GM23338 (cell line): ENCODE data around the gene NAPSA. TPM values are rescaled to one million over a fixed set of nuclear protein-coding genes. Genes with fewer than 3 reads are reported as not detected.

Experiments
- ATAC-seq: fragments of 200-7000 bp; cut with Tn5 transposase; 3 replicates; pipeline ENCODE4 v1.9.1; 2020
- DNase-seq: peaks from one replicate; pipeline ENCODE4 v3.0.0-alpha.2; 2015; ENCODE audit warnings: low spot score
- H2AFZ ChIP-seq: fragments of 200-600 bp; sonication (generic); 2 replicates; pipeline ENCODE4 v1.8.0; 2016; ENCODE audit warnings: antibody characterized with exemption, mild to moderate bottlenecking, moderate library complexity
- H3F3A ChIP-seq: fragments of 200-600 bp; sonication (generic); replicated peaks from 2 replicates; pipeline ENCODE4 v1.8.0; 2017; ENCODE audit warnings: antibody characterized with exemption, mixed run types, low read depth
- H3K27ac ChIP-seq: fragments of 200-600 bp; sonication (generic); 2 replicates; pipeline ENCODE4 v1.6.1; 2016; ENCODE audit warnings: low read depth
- H3K27me3 ChIP-seq: fragments of 200-600 bp; sonication (generic); 2 replicates; pipeline ENCODE4 v1.8.0; 2016; ENCODE audit warnings: mild to moderate bottlenecking, mixed run types, moderate library complexity; ENCODE audit not compliant: insufficient read depth
- H3K36me3 ChIP-seq: fragments of 200-600 bp; sonication (generic); 2 replicates; pipeline ENCODE4 v1.8.0; 2016; ENCODE audit warnings: mild to moderate bottlenecking; ENCODE audit not compliant: insufficient read depth
- H3K4me1 ChIP-seq: fragments of 200-600 bp; sonication (generic); 2 replicates; pipeline ENCODE4 v1.8.0; 2016; ENCODE audit warnings: mild to moderate bottlenecking, moderate library complexity; ENCODE audit not compliant: insufficient read depth
- H3K4me2 ChIP-seq: fragments of 200-600 bp; sonication (generic); 2 replicates; pipeline ENCODE4 v1.7.1; 2017; ENCODE audit warnings: mixed run types
- H3K4me3 ChIP-seq: fragments of 200-600 bp; sonication (generic); 2 replicates; pipeline ENCODE4 v1.6.1; 2016; ENCODE audit warnings: mixed run types
- H3K79me2 ChIP-seq: fragments of 200-600 bp; sonication (generic); replicated peaks from 2 replicates; pipeline ENCODE4 v1.8.0; 2017; ENCODE audit warnings: mild to moderate bottlenecking; ENCODE audit not compliant: insufficient read depth
- H3K9me2 ChIP-seq: fragments of 200-600 bp; sonication (generic); 2 replicates; pipeline ENCODE4 v1.8.0; 2017; ENCODE audit not compliant: insufficient read depth
- H4K20me1 ChIP-seq: fragments of 200-600 bp; sonication (generic); replicated peaks from 2 replicates; pipeline ENCODE4 v1.8.0; 2017; ENCODE audit warnings: mild to moderate bottlenecking; ENCODE audit not compliant: insufficient read depth
- H3K27ac Mint-ChIP-seq: 2 replicates; pipeline ENCODE4 v1.8.0; 2020; ENCODE audit warnings: inconsistent platforms, mild to moderate bottlenecking, moderate library complexity, mixed read lengths
- H3K27me3 Mint-ChIP-seq: 3 replicates; pipeline ENCODE4 v1.8.0; 2022; ENCODE audit warnings: low read depth, mild to moderate bottlenecking, moderate library complexity, mixed read lengths, inconsistent platforms; ENCODE audit not compliant: insufficient read depth, poor library complexity
- H3K36me3 Mint-ChIP-seq: 3 replicates; pipeline ENCODE4 v1.8.0; 2021; ENCODE audit warnings: low read depth, mild to moderate bottlenecking, inconsistent platforms, moderate library complexity, mixed read lengths
- H3K4me1 Mint-ChIP-seq: 3 replicates; pipeline ENCODE4 v1.8.0; 2020; ENCODE audit warnings: mild to moderate bottlenecking, inconsistent platforms, mixed read lengths
- H3K4me3 Mint-ChIP-seq: 3 replicates; pipeline ENCODE4 v1.8.0; 2021; ENCODE audit warnings: moderate library complexity, mild to moderate bottlenecking, inconsistent platforms, mixed read lengths
- H3K9me3 Mint-ChIP-seq: 3 replicates; pipeline ENCODE4 v1.8.0; 2020; ENCODE audit warnings: moderate library complexity, mild to moderate bottlenecking, inconsistent platforms, mixed read lengths
- CREB1 ChIP-seq: fragments of 250-450 bp; sonication (Bioruptor Pico); IDR thresholded peaks from 2 replicates; pipeline ENCODE4 v1.5.0; 2020; ENCODE audit warnings: low read depth, mild to moderate bottlenecking, moderate library complexity
- EZH2 ChIP-seq: fragments of 200-600 bp; sonication (generic); IDR thresholded peaks from one replicate; pipeline ENCODE4 v1.8.0; 2017; ENCODE audit warnings: antibody characterized with exemption, mild to moderate bottlenecking, low read depth; ENCODE audit not compliant: unreplicated experiment
- EZH2phosphoT487 ChIP-seq: fragments of 200-600 bp; sonication (generic); IDR thresholded peaks from one replicate; pipeline ENCODE4 v1.8.1; 2018; ENCODE audit warnings: antibody characterized with exemption; ENCODE audit not compliant: unreplicated experiment
- JUNB ChIP-seq: IDR thresholded peaks from one replicate; pipeline ENCODE4 v1.6.1; 2016; ENCODE audit warnings: antibody characterized with exemption; ENCODE audit not compliant: unreplicated experiment
- NANOG ChIP-seq: IDR thresholded peaks from 2 replicates; pipeline ENCODE4 v1.6.1; 2016; ENCODE audit warnings: antibody characterized with exemption, borderline replicate concordance
- STAT1 ChIP-seq: IDR thresholded peaks from one replicate; pipeline ENCODE4 v1.6.1; 2016; ENCODE audit warnings: antibody characterized with exemption; ENCODE audit not compliant: unreplicated experiment
- ZNF114 ChIP-seq: fragments of 250-450 bp; sonication (Bioruptor Pico); IDR thresholded peaks from 2 replicates; pipeline ENCODE4 v1.5.0; 2020; ENCODE audit warnings: mild to moderate bottlenecking, moderate library complexity
- ZNF331 ChIP-seq: fragments of 250-450 bp; sonication (Bioruptor Pico); IDR thresholded peaks from 2 replicates; pipeline ENCODE4 v1.5.0; 2020; ENCODE audit warnings: low read depth, mild to moderate bottlenecking, moderate library complexity
- polyA plus RNA-seq: library from polyadenylated mRNA; unstranded; fragments of >200 nt; fragmentation: Nextera tagmentation; extraction: Ambion mirVana; gene quantifications from 2 replicates; pipeline ENCODE4 v1.2.1, GENCODE V29; 2016
- total RNA-seq: library from RNA; depleted of rRNA; stranded (reverse); fragments of >200 nt; shearing (Covaris generic); gene quantifications from 2 replicates; pipeline ENCODE4 v1.2.3, GENCODE V29; 2014
- TF ChIP-seq, protein P1 (sequence below): IDR thresholded peaks from 2 replicates; pipeline ENCODE4 v1.6.1; 2016; ENCODE audit warnings: antibody characterized with exemption
- TF ChIP-seq, protein P2 (sequence below), 2 experiments: fragments of 200-600 bp in 1 of 2; sonication (generic) in 1 of 2; conservative IDR thresholded peaks; 2 replicates each; pipeline versions ENCODE4 v1.5.1 to v1.6.1; 2016 to 2017; ENCODE audit warnings: antibody characterized with exemption in 2 of 2, low read depth in 2 of 2, mild to moderate bottlenecking in 2 of 2, moderate library complexity in 1 of 2
- TF ChIP-seq, protein P3 (sequence below): IDR thresholded peaks from one replicate; pipeline ENCODE4 v1.6.1; 2018; ENCODE audit warnings: antibody characterized with exemption; ENCODE audit not compliant: unreplicated experiment

Gene NAPSA
- total and polyA plus RNA-seq, 2 experiments from 2014 or later = 0.14 to 0.99 TPM

DNA sequence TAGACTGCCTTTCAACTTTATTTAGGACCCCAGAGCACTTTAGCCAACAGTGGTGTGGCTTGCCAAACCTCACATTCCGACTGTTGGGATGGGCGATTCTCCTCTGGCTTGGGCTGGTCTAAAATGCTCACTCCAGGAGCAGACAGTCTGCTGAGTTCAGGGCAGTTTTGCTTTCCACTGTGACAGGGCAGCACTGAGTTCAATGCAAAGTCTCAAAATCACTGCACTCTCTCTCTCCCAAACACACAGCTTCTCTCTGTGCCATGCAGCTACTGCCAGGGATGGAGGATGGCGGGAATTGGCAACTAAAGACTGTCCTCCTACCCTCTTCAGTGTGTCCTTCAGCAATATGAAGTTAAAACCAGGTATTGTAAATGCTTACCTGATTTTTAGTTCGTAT lies 13.2 kb downstream of the NAPSA start:
- Histone ChIP-seq H2AFZ (no peak overlapping the region), H3K4me3 (no peak overlapping the region), H3K36me3 (no peaks in the 10 kb centered on the region), H3K27me3 (no peaks in the 10 kb centered on the region), H3K4me1 (no peaks in the 10 kb centered on the region), H3K9me2 (no peaks in the 10 kb centered on the region), H4K20me1 (no peaks in the 10 kb centered on the region; the same call in 1 of the 2 replicates), H3K79me2 (no peaks in the 10 kb centered on the region), H3F3A (no peaks in the 10 kb centered on the region), H3K27ac (no peak overlapping the region), H3K4me2 (no peak overlapping the region)
- DNase-seq = no peak
- Mint-ChIP-seq H3K4me3 (no peak overlapping the region), H3K27ac (no peak overlapping the region), H3K36me3 (peaks cover 38% of the 10 kb centered on the region), H3K4me1 (no peaks in the 10 kb centered on the region), H3K27me3 (peaks cover 3% of the 10 kb centered on the region), H3K9me3 (peaks cover 97% of the 10 kb centered on the region)
- no peak for ATAC-seq
- TF ChIP-seq, protein P1, sequence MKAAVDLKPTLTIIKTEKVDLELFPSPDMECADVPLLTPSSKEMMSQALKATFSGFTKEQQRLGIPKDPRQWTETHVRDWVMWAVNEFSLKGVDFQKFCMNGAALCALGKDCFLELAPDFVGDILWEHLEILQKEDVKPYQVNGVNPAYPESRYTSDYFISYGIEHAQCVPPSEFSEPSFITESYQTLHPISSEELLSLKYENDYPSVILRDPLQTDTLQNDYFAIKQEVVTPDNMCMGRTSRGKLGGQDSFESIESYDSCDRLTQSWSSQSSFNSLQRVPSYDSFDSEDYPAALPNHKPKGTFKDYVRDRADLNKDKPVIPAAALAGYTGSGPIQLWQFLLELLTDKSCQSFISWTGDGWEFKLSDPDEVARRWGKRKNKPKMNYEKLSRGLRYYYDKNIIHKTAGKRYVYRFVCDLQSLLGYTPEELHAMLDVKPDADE = no peak
- TF ChIP-seq STAT1 = no peak
- no peak for TF ChIP-seq JUNB
- no peak for TF ChIP-seq CREB1 (CRISPR knock-in tag)
- no peak for TF ChIP-seq ZNF114
- TF ChIP-seq, protein P2, sequence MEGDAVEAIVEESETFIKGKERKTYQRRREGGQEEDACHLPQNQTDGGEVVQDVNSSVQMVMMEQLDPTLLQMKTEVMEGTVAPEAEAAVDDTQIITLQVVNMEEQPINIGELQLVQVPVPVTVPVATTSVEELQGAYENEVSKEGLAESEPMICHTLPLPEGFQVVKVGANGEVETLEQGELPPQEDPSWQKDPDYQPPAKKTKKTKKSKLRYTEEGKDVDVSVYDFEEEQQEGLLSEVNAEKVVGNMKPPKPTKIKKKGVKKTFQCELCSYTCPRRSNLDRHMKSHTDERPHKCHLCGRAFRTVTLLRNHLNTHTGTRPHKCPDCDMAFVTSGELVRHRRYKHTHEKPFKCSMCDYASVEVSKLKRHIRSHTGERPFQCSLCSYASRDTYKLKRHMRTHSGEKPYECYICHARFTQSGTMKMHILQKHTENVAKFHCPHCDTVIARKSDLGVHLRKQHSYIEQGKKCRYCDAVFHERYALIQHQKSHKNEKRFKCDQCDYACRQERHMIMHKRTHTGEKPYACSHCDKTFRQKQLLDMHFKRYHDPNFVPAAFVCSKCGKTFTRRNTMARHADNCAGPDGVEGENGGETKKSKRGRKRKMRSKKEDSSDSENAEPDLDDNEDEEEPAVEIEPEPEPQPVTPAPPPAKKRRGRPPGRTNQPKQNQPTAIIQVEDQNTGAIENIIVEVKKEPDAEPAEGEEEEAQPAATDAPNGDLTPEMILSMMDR (conservative IDR thresholded peaks at IDR 0.05; ENCODE audit: low read depth in 2 of 2) = no peak
- TF ChIP-seq EZH2phosphoT487 = no peak
- TF ChIP-seq NANOG = no peak
- TF ChIP-seq, protein P3, sequence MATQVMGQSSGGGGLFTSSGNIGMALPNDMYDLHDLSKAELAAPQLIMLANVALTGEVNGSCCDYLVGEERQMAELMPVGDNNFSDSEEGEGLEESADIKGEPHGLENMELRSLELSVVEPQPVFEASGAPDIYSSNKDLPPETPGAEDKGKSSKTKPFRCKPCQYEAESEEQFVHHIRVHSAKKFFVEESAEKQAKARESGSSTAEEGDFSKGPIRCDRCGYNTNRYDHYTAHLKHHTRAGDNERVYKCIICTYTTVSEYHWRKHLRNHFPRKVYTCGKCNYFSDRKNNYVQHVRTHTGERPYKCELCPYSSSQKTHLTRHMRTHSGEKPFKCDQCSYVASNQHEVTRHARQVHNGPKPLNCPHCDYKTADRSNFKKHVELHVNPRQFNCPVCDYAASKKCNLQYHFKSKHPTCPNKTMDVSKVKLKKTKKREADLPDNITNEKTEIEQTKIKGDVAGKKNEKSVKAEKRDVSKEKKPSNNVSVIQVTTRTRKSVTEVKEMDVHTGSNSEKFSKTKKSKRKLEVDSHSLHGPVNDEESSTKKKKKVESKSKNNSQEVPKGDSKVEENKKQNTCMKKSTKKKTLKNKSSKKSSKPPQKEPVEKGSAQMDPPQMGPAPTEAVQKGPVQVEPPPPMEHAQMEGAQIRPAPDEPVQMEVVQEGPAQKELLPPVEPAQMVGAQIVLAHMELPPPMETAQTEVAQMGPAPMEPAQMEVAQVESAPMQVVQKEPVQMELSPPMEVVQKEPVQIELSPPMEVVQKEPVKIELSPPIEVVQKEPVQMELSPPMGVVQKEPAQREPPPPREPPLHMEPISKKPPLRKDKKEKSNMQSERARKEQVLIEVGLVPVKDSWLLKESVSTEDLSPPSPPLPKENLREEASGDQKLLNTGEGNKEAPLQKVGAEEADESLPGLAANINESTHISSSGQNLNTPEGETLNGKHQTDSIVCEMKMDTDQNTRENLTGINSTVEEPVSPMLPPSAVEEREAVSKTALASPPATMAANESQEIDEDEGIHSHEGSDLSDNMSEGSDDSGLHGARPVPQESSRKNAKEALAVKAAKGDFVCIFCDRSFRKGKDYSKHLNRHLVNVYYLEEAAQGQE = no peak
- no peak for TF ChIP-seq ZNF331 (CRISPR knock-in tag)
- TF ChIP-seq EZH2 = no peak
